Hematopoietic multipotent progenitor cell (in vitro differentiated cells): Measurements from ENCODE around the gene SH3BP1. TPM values are rescaled to one million over a fixed set of nuclear protein-coding genes. Genes with fewer than 3 reads are reported as not detected.
"Not testable (repeated sequence)": the region's sequence is repeated elsewhere in the genome, so short reads cannot be mapped to it uniquely, and the experiment has no call there.

Experiments used
- DNase-seq, 3 donors: peaks; one replicate each; pipeline ENCODE4 v3.0.0-alpha.2; 2011 to 2015; ENCODE audit warnings: low read depth in 2 of 3, low spot score in 2 of 3
- total RNA-seq: library from RNA; depleted of rRNA; stranded (reverse); fragments of >200 nt; gene quantifications from one replicate; pipeline ENCODE4 v1.2.3, GENCODE V29; 2012

Gene SH3BP1
- total RNA-seq, 1 donor: 32.3 TPM

DNA sequence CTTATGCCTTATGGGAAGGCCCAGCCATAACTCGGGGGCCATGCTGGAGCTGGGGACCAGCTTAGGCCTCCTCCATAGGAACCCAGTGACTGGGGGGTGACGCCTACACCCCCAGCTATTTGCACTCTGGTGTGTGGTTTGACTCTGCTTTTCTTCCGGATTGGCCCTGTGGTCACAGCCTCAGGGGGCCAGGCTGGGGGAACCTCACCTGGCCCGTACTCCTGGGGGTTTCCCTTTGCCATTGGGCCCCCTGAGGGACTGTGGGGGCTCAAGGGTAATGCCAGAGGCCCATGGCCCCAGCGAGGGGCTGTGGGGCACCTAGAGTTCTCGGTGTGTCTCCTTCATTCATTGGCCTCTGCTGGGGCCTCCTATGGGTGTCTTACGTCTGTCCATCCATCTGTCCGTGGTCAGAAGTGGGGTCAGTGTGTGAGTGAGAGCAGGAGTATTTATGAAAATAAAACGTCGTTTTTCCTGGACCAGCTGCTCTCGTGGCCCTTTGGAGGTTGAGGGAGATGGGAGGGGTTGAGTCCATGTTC is 6.3 kb upstream of the SH3BP1 start:
- peak in 2 of 3 donors; percentile 61 to 75 for DNase-seq

GRCh38 chr22:37633625-37634416 is 5.6 kb upstream of the SH3BP1 start:
- peak in 2 of 3 donors; percentile 86 to 90 for DNase-seq

DNA sequence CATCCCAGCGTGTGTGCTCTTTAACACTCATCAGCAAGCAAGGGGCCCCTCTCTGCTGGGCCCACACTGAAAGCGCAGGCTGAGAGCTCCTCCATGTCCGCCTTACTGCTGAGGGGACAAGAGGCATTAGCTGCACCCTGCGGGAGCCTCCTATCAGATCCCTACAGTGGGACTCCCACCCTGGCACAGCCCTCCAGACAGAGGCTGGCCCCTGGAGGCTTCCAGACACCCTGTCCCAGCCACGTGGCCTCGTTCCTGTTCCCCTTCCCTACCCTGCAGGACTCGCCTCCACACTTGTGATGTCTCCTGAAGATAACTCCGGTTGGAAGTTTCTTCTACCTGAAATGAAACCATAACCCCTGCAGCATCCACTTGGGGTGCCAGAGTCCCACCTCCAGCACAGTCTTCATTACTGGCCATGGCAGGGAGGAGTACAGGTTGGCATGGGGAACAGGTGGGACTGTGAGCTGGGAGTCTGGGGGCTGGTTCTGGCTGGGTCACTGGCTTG is 5.0 kb upstream of the SH3BP1 start:
- peak in 1 of 3 donors; percentile 35 for DNase-seq

DNA sequence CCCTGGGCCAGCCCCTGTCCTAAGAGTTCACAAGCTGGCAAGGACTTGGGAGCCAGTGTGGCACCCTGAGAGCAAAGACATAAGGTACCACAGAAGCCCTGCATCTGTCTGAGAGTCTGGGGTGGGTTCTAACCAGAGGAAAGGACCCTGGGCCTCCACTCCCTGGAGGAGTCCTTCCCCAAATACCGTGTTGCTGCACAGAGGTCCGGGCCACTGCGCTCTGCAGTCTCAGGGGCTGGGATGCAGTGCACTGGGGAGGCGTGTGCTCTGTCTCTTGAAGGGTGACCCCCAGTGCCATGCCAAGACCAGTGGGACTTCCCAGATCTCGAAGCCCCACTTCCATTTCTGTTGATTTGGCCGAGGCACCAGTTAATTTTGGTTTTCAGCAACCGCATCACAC is 4.3 kb upstream of the SH3BP1 start:
- no peak for DNase-seq

- DNase-seq: peak in 2 of 3 donors; percentile 62 to 77
These were observed 3.1 kb upstream of the SH3BP1 start for GRCh38 chr22:37636186-37636948.

DNA sequence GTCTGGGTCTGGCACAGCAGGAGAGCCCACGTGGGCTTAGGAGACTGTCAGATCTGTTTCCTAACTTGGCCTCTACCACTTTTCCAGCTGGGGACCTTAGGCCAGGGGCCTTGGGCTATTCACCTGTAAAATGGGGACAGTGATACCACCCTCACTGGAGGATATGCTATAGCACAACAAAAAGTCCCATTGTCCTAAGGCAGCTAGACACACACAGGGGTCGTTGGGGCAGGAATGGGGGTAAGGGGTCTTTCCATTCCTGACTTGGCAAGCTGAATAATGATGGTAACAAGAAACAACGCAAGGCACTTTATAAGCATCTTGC is 2.6 kb upstream of the SH3BP1 start:
- no peak for DNase-seq

DNA sequence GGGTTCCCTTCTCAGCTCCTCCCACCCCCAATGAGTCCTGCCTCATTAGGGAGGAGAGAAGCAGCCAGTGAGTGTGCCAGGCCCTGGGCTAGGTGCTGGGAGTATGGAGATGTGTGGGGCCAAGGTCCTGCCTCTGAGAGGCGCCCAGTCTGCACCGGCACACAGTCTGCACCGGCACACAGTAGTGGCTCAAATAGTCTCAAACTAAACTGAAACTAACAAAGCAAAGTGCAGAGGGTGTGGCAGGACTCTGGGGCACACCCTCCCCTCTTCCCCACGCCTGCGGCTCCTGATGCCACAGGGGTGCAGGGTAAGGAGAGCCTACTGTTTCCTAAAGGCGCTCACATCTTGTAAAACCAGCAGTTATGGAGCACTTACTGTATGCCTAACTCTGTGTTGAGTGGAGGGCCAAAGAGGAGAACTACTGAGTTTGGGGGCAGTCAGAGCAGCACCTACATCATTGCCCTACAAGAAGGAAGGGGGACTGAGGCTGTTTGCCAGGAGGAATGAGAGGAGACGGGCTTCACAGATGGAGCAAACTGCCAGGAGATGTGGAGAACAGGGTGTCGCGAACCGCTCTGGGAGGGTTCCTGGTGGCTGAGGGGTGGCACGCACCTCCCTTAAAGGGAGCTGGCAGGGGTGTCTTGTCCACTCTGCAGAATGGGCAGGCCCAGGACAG is 939 bp upstream of the SH3BP1 start:
- no peak for DNase-seq

- no peak for DNase-seq
These were observed 512 bp downstream of the SH3BP1 start for GRCh38 chr22:37639771-37640590.

- no peak for DNase-seq
These were observed 1.4 kb downstream of the SH3BP1 start for GRCh38 chr22:37640591-37641560.

DNA sequence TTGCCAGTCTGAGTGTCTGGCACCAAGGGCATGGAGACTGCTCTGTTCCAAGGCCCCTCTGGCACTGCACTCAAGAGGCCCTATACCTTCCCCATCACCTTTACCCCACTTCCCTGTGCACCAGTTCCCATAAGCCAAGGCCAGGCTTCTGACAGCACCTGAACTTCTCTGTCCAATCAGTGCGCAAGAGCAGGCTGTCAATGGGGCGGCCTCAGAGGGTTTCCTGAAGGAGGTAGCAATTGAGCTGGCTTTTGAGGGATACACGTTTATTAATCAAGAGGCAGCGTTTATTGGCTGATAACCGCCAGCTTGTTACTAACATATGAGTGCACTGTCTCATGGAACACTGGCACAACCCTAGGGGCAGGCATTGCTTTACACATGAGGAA is 2.1 kb downstream of the SH3BP1 start:
- DNase-seq: no peak

DNA sequence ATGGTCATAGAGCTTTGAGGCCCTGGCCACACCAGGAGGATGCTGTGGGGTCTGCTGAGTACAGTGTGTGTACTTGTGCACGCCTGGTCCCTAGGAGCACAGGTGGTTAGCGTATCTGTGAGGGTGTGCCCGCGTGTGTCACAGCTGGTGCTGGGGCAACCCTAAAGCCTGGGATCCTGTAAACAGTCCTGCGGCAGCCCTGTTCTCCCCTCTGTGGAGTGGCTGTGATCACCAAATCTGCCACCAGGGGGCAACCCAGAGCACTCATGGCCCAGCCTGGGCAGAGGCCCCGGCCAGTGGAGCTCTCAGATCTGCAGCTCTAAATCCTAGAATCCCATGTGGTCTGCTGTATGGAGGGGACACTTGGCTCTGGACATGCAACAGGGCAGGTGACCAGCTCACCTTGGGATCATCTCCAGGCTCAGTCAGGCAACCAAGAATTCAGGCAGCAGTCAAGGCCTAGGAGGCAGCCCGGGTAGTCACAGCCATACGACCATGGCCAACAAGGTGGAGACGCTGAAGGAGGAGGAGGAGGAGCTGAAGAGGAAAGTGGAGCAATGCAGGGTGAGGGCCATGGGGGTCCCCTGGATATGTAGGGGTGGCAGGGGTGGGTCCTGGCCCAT is 3.9 kb downstream of the SH3BP1 start:
- peak; percentile 58 to 83 (median 73) for DNase-seq

- DNase-seq: no peak
These were observed 7.8 kb downstream of the SH3BP1 start for GRCh38 chr22:37647317-37647716.

- DNase-seq: no peak
These were observed 8.5 kb downstream of the SH3BP1 start for GRCh38 chr22:37647928-37648327.

DNA sequence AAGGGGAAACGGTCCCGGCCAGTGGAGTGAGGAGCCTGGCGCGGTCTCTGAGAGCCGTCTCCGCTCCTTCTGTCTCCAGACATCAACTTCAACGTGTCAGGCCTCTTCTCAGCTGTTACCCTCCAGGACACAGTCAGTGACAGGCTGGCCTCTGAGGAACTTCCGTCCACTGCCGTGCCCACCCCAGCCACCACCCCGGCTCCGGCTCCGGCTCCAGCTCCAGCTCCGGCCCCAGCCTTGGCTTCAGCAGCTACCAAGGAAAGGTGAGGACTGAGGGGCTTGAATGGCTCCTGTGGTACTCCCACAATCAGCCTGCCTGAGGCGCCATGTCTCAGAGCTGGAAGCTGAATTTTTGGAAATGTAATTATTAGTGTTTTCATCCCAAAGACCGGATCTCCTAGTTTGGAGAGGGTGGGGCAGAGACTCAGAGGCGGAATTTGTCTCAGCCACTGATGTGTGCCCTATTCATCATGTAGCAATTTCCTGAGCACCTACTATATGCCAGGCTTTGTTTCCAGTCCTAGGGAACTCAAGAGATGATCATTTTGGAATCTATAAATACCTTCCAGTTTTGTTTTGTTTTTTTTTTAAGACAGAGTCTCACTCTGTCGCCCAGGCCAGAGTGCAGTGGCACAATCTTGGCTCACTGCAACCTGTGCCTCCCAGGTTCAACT is 11.1 kb downstream of the SH3BP1 start:
- DNase-seq: no peak

GRCh38 chr22:37654563-37655251 is 15.2 kb downstream of the SH3BP1 start:
- no peak for DNase-seq

GRCh38 chr22:37655252-37655563 is 15.7 kb downstream of the SH3BP1 start:
- no peak for DNase-seq

DNA sequence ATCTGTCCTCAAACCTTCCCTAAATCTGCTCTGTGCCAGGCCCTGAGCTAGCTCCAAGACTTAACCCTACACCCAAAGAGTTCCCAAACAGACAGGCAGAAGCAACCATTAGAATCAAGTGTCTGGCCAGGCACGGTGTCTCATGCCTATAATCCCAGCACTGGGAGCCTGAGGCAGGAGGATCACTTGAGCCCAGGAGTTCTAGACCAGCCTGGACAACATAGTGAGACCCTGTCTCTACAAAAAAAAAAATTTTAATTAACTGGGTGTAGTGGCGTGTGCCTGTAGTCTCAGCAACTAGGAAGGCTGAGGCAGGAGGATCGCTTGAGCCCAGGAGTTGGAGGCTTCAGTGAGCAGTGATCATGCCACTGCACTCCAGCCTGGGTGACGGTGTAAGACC is 17.1 kb downstream of the SH3BP1 start:
- DNase-seq: not testable (repeated sequence)
